ENCODE measurements around the gene BCOR. TPM values are rescaled to one million over a fixed set of nuclear protein-coding genes. Genes with fewer than 3 reads are reported as not detected.

Gene BCOR
- total and polyA plus RNA-seq, 9 of the 15 experiments (the other 6 are each of a cell fraction or from before 2014, with no cell fraction given), result 27.5 to 113 (median 37.6) TPM

- intact Hi-C loops (cut with micrococcal nuclease), result loop anchor here (10.0 kb wide), 1 partner anchor 82 kb away; no protein-coding TSS in a partner anchor
- H2AFZ ChIP-seq (ENCODE audit: low read depth, low read length), result no peak overlapping the region
- DNase-seq (ENCODE audit: extremely low read depth in 1 of 4, low spot score in 3 of 4) (peak in 1 of 4 experiments; percentile 53), ATAC-seq (peak; percentile 1; the same call in 1 of the 3 replicates), FAIRE-seq (no peak)
- H3K4me2 ChIP-seq (ENCODE audit: insufficient read depth, low read length), result peak overlapping the region; percentile 86; the same call in 1 of the 2 replicates
- H3K9me3 ChIP-seq (replicated peaks; ENCODE audit: control insufficient read depth, insufficient read depth, low read depth, low read length), result no peaks in the 10 kb centered on the region
- peaks cover 2% of the 10 kb centered on the region for H3K9me1 ChIP-seq (ENCODE audit: control insufficient read depth, insufficient read depth, low read length)
- H3K79me2 ChIP-seq (ENCODE audit: control insufficient read depth, insufficient read depth, low read length), result peaks cover 95% of the 10 kb centered on the region
- peaks cover 24% of the 10 kb centered on the region for H3K36me3 ChIP-seq (ENCODE audit: control insufficient read depth, insufficient read depth, low read length)
- in situ Hi-C loops (cut with MboI), result no loop called here
- no TSS peak for BruUV-seq (replicated peaks)
- 4% methylated on average over 9 of the region's 66 CpGs for WGBS (ENCODE audit: insufficient coverage, low coverage, missing lambda C conversion rate)
- CTCF ChIA-PET (ENCODE audit: low intra/inter-chr PET ratio), result no interaction called here
- H3K9ac ChIP-seq (ENCODE audit: insufficient read depth in 1 of 2, low read depth in 2 of 2, low read length in 2 of 2), result peak overlapping the region; percentile 91 to 92
- no peaks in the 10 kb centered on the region for H3K27me3 ChIP-seq (ENCODE audit: control insufficient read depth in 2 of 2, insufficient read depth in 2 of 2, low read length in 2 of 2)
- H3K27ac ChIP-seq (ENCODE audit: extremely low read depth, low read depth, low read length), result peak overlapping the region; percentile 88
- peaks cover 45% of the 10 kb centered on the region for H4K20me1 ChIP-seq (replicated peaks; ENCODE audit: control insufficient read depth, insufficient read depth, low read length)
- H3K4me1 ChIP-seq (replicated peaks in 1 of 2; ENCODE audit: control insufficient read depth in 2 of 2, insufficient read depth in 2 of 2, low read length in 2 of 2), result peaks cover 34 to 70% of the 10 kb centered on the region in 2 experiments
- POLR2A ChIA-PET, result interaction anchor here (0.5 to 3.4 kb wide), 5 partner anchors 16 to 190 kb away, joined by 3 to 16 read pairs (median 8); no protein-coding TSS in a partner anchor
- peak overlapping the region; percentile 70 for H3K4me3 ChIP-seq
- TF ChIP-seq CUX1 (CRISPR knock-in tag; IDR thresholded peaks at IDR 0.05), result no peak
- TF ChIP-seq CCNT2 (IDR thresholded peaks at IDR 0.05; ENCODE audit: borderline replicate concordance, extremely low read depth, insufficient read length, low read depth, low read length), result peak; percentile 31
- TF ChIP-seq PRPF4 (IDR thresholded peaks at IDR 0.05; ENCODE audit: insufficient read depth, low read depth, low read length, poor library complexity, severe bottlenecking), result peak; percentile 40
- TF ChIP-seq UBTF (IDR thresholded peaks at IDR 0.05; ENCODE audit: borderline replicate concordance in 1 of 2, low read depth in 2 of 2, low read length in 2 of 2), result peak in 1 of 2 experiments; percentile 42; a peak in 1 of 4 replicates
- 0 out of 2 replicates have a peak, but pooled peaks have one; percentile 13 for TF ChIP-seq ZNF263 (CRISPR knock-in tag; IDR thresholded peaks at IDR 0.05; ENCODE audit: borderline replicate concordance)
- TF ChIP-seq ZNF212 (CRISPR knock-in tag; IDR thresholded peaks at IDR 0.05), result no peak
- no peak for TF ChIP-seq ZNF347 (CRISPR knock-in tag; IDR thresholded peaks at IDR 0.05; ENCODE audit: low read depth)
- peak; percentile 61; the same call in 1 of the 2 replicates for TF ChIP-seq KDM2B (CRISPR knock-in tag; IDR thresholded peaks at IDR 0.05)
- peak; percentile 17; the same call in 1 of the 2 replicates for TF ChIP-seq CXXC5 (CRISPR knock-in tag; IDR thresholded peaks at IDR 0.05)
- no peak for TF ChIP-seq ZNF740 (CRISPR knock-in tag; IDR thresholded peaks at IDR 0.05)
- TF ChIP-seq ZNF740 (tag; IDR thresholded peaks at IDR 0.05), result peak in 1 of 2 experiments; percentile 23; a peak in 1 of 4 replicates
Observed at GRCh38 chrX:40096395-40097091, 1.2 kb downstream of the BCOR start.
